ENCODE measurements around the gene SERPINA12. TPM values are rescaled to one million over a fixed set of nuclear protein-coding genes. Genes with fewer than 3 reads are reported as not detected.

The SERPINA12 gene
- polyA plus RNA-seq, 1 donor from 2014 or later = not detected

GRCh38 chr14:94441531-94442205, 67.6 kb downstream of the SERPINA12 start:
- H3K9ac ChIP-seq (ENCODE audit: low read length) = no peak overlapping the region
- H3K9me2 ChIP-seq (ENCODE audit: insufficient read depth, low read length) = no peaks in the 10 kb centered on the region
- no peaks in the 10 kb centered on the region for H3K27me3 ChIP-seq (ENCODE audit: insufficient read depth, low read depth, low read length)
- H3F3A ChIP-seq (ENCODE audit: insufficient read depth, low read length, poor library complexity, severe bottlenecking) = no peaks in the 10 kb centered on the region
- no peak overlapping the region for H3K4me2 ChIP-seq (ENCODE audit: low read length)
- H3K4me3 ChIP-seq (ENCODE audit: low read length) = no peak overlapping the region
- no peak for TF ChIP-seq RAD21 (conservative IDR thresholded peaks at IDR 0.05)
- no peak for TF ChIP-seq TAF1 (IDR thresholded peaks at IDR 0.05; ENCODE audit: low read depth)
- no peak for TF ChIP-seq CTCF (IDR thresholded peaks at IDR 0.05; ENCODE audit: poor library complexity, severe bottlenecking)
- no peak for TF ChIP-seq POLR2AphosphoS5 (IDR thresholded peaks at IDR 0.05)
- no peak for TF ChIP-seq REST (IDR thresholded peaks at IDR 0.05; ENCODE audit: borderline replicate concordance)
- no peak for TF ChIP-seq EZH2 (IDR thresholded peaks at IDR 0.05; ENCODE audit: borderline replicate concordance, insufficient read depth, low read length, poor library complexity, severe bottlenecking)
- TF ChIP-seq EP300 (conservative IDR thresholded peaks at IDR 0.05; ENCODE audit: poor library complexity, severe bottlenecking) = no peak
- no peak for TF ChIP-seq MXI1 (conservative IDR thresholded peaks at IDR 0.05; ENCODE audit: poor library complexity, severe bottlenecking)
- no peak for TF ChIP-seq SMC3 (conservative IDR thresholded peaks at IDR 0.05; ENCODE audit: poor library complexity)
- H2AFZ ChIP-seq (ENCODE audit: low read depth, low read length) = no peak overlapping the region
- H3K9me3 ChIP-seq (ENCODE audit: low read length) = no peaks in the 10 kb centered on the region
- H3K36me3 ChIP-seq (ENCODE audit: insufficient read depth, low read length) = no peaks in the 10 kb centered on the region
- H3K79me2 ChIP-seq (replicated peaks; ENCODE audit: insufficient read depth, low read length) = no peaks in the 10 kb centered on the region
- no peak overlapping the region for H3K27ac ChIP-seq (ENCODE audit: low read length)
- no peaks in the 10 kb centered on the region for H4K20me1 ChIP-seq (ENCODE audit: insufficient read depth)

GRCh38 chr14:94441130-94441529, 68.1 kb downstream of the SERPINA12 start:
- Histone ChIP-seq H3K36me3 (ENCODE audit: insufficient read depth, low read length) (no peaks in the 10 kb centered on the region), H3K9me2 (ENCODE audit: insufficient read depth, low read length) (no peaks in the 10 kb centered on the region), H3K4me3 (ENCODE audit: low read length) (no peak overlapping the region), H3K79me2 (replicated peaks; ENCODE audit: insufficient read depth, low read length) (no peaks in the 10 kb centered on the region), H2AFZ (ENCODE audit: low read depth, low read length) (no peak overlapping the region), H3K9me3 (ENCODE audit: low read length) (no peaks in the 10 kb centered on the region), H3K9ac (ENCODE audit: low read length) (no peak overlapping the region), H3K27me3 (ENCODE audit: insufficient read depth, low read depth, low read length) (no peaks in the 10 kb centered on the region), H3F3A (ENCODE audit: insufficient read depth, low read length, poor library complexity, severe bottlenecking) (no peaks in the 10 kb centered on the region), H3K27ac (ENCODE audit: low read length) (no peak overlapping the region), H3K4me2 (ENCODE audit: low read length) (no peak overlapping the region), H4K20me1 (ENCODE audit: insufficient read depth) (no peaks in the 10 kb centered on the region)
- TF ChIP-seq SMC3 (conservative IDR thresholded peaks at IDR 0.05; ENCODE audit: poor library complexity) (no peak), EP300 (conservative IDR thresholded peaks at IDR 0.05; ENCODE audit: poor library complexity, severe bottlenecking) (no peak), EZH2 (IDR thresholded peaks at IDR 0.05; ENCODE audit: borderline replicate concordance, insufficient read depth, low read length, poor library complexity, severe bottlenecking) (no peak), MXI1 (conservative IDR thresholded peaks at IDR 0.05; ENCODE audit: poor library complexity, severe bottlenecking) (no peak), CTCF (IDR thresholded peaks at IDR 0.05; ENCODE audit: poor library complexity, severe bottlenecking) (no peak), POLR2AphosphoS5 (IDR thresholded peaks at IDR 0.05) (no peak), RAD21 (conservative IDR thresholded peaks at IDR 0.05) (no peak), TAF1 (IDR thresholded peaks at IDR 0.05; ENCODE audit: low read depth) (no peak), REST (IDR thresholded peaks at IDR 0.05; ENCODE audit: borderline replicate concordance) (no peak)

Measured in neural cell (in vitro differentiated cells).